Astrocyte (in vitro differentiated cells and primary cell): Measurements from ENCODE around the gene GBF1. TPM values are rescaled to one million over a fixed set of nuclear protein-coding genes. Genes with fewer than 3 reads are reported as not detected.

Experiments used
- DNase-seq: peaks from one replicate; pipeline ENCODE4 v3.0.0-alpha.2; 2010; ENCODE audit warnings: low read depth
- FAIRE-seq: peaks from 2 replicates; lab custom pipeline; 2011; peaks lifted over from hg19 to GRCh38; lab: Jason Lieb, UNC
- H2AFZ ChIP-seq: 2 replicates; pipeline ENCODE4 v1.6.0; 2012; ENCODE audit warnings: low read depth, low read length, inconsistent platforms
- H3K27ac ChIP-seq: 2 replicates; pipeline ENCODE4 v1.5.1; 2011; ENCODE audit warnings: low read depth, low read length, inconsistent platforms
- H3K27me3 ChIP-seq: 2 replicates; pipeline ENCODE4 v1.6.0; 2011; ENCODE audit warnings: low read length, inconsistent platforms; ENCODE audit not compliant: insufficient read depth
- H3K36me3 ChIP-seq: 2 replicates; pipeline ENCODE4 v1.5.1; 2011; ENCODE audit warnings: low read length, inconsistent platforms; ENCODE audit not compliant: insufficient read depth
- H3K4me1 ChIP-seq: 2 replicates; pipeline ENCODE4 v1.5.1; 2011; ENCODE audit warnings: low read length, inconsistent platforms; ENCODE audit not compliant: insufficient read depth
- H3K4me2 ChIP-seq: 2 replicates; pipeline ENCODE4 v1.6.0; 2012; ENCODE audit warnings: low read length, inconsistent platforms
- H3K4me3 ChIP-seq: 2 replicates; pipeline ENCODE4 v1.5.1; 2011; ENCODE audit warnings: low read depth, mild to moderate bottlenecking, low read length, inconsistent platforms; ENCODE audit not compliant: insufficient read depth
- H3K79me2 ChIP-seq: 2 replicates; pipeline ENCODE4 v1.6.0; 2012; ENCODE audit warnings: mild to moderate bottlenecking, low read length, inconsistent platforms; ENCODE audit not compliant: insufficient read depth
- H3K9ac ChIP-seq: 2 replicates; pipeline ENCODE4 v1.6.0; 2012; ENCODE audit warnings: mild to moderate bottlenecking, low read length, inconsistent platforms
- H3K9me3 ChIP-seq: 2 replicates; pipeline ENCODE4 v1.5.1; 2012; ENCODE audit warnings: low read depth, mild to moderate bottlenecking, low read length, inconsistent platforms; ENCODE audit not compliant: insufficient read depth
- H4K20me1 ChIP-seq: 2 replicates; pipeline ENCODE4 v1.6.0; 2012; ENCODE audit warnings: low read length, inconsistent platforms; ENCODE audit not compliant: insufficient read depth
- H3K27ac Mint-ChIP-seq: one replicate; pipeline ENCODE4 v1.8.0; 2021; ENCODE audit warnings: mild to moderate bottlenecking, mixed read lengths; ENCODE audit not compliant: unreplicated experiment
- H3K27me3 Mint-ChIP-seq: one replicate; pipeline ENCODE4 v1.8.0; 2021; ENCODE audit warnings: low read depth, mixed read lengths; ENCODE audit not compliant: unreplicated experiment
- H3K36me3 Mint-ChIP-seq: one replicate; pipeline ENCODE4 v1.8.0; 2021; ENCODE audit warnings: low read depth, mixed read lengths; ENCODE audit not compliant: unreplicated experiment
- H3K4me1 Mint-ChIP-seq: one replicate; pipeline ENCODE4 v1.8.0; 2021; ENCODE audit warnings: low read depth, mixed read lengths; ENCODE audit not compliant: unreplicated experiment
- H3K4me3 Mint-ChIP-seq: one replicate; pipeline ENCODE4 v1.8.0; 2021; ENCODE audit warnings: mild to moderate bottlenecking, moderate library complexity, mixed read lengths; ENCODE audit not compliant: unreplicated experiment
- H3K9me3 Mint-ChIP-seq: one replicate; pipeline ENCODE4 v1.8.0; 2021; ENCODE audit warnings: mild to moderate bottlenecking, mixed read lengths; ENCODE audit not compliant: unreplicated experiment
- CTCF ChIP-seq: IDR thresholded peaks from 2 replicates; pipeline ENCODE4 v1.5.1; 2011; ENCODE audit warnings: low read depth, mild to moderate bottlenecking, inconsistent platforms, low read length, moderate library complexity; ENCODE audit not compliant: insufficient read depth
- EZH2 ChIP-seq: IDR thresholded peaks from 2 replicates; pipeline ENCODE4 v1.6.1; 2012; ENCODE audit warnings: mild to moderate bottlenecking, low read length, inconsistent platforms; ENCODE audit not compliant: insufficient read depth
- total RNA-seq: library from RNA; stranded (reverse); gene quantifications from 2 replicates; pipeline ENCODE4 v1.2.1, GENCODE V29; 2021

Gene GBF1
- total RNA-seq, 1 donor from 2014 or later = 72.8 TPM

- no peaks in the 10 kb centered on the region for H3K27me3 ChIP-seq
- no peaks in the 10 kb centered on the region for H3K36me3 ChIP-seq
- H3K4me2 ChIP-seq = no peak overlapping the region
- no peaks in the 10 kb centered on the region for H3K9me3 Mint-ChIP-seq
- no peaks in the 10 kb centered on the region for H3K27me3 Mint-ChIP-seq
- H4K20me1 ChIP-seq = peaks cover 68% of the 10 kb centered on the region
- no peak overlapping the region for H3K4me3 ChIP-seq
- peaks cover 4% of the 10 kb centered on the region for H3K4me1 Mint-ChIP-seq
- peaks cover 87% of the 10 kb centered on the region for H3K79me2 ChIP-seq
- peaks cover 5% of the 10 kb centered on the region for H3K36me3 Mint-ChIP-seq
- H2AFZ ChIP-seq = no peak overlapping the region
- H3K9ac ChIP-seq = no peak overlapping the region
- no peaks in the 10 kb centered on the region for H3K4me1 ChIP-seq
- no peak overlapping the region for H3K27ac Mint-ChIP-seq
- H3K9me3 ChIP-seq = no peaks in the 10 kb centered on the region
- no peak overlapping the region for H3K4me3 Mint-ChIP-seq
- DNase-seq (no peak), FAIRE-seq (no peak)
- TF ChIP-seq CTCF (no peak), EZH2 (no peak)
- H3K27ac ChIP-seq = no peak overlapping the region
These were observed 46.0 kb downstream of the GBF1 start for GRCh38 chr10:102291221-102291905.

- H3K79me2 ChIP-seq = peaks cover 64% of the 10 kb centered on the region
These were observed 51.8 kb downstream of the GBF1 start for GRCh38 chr10:102297101-102297500.

More at GRCh38 chr10:102297101-102297500, 51.8 kb downstream of the GBF1 start:
- H3K36me3 Mint-ChIP-seq = peaks cover 2% of the 10 kb centered on the region
- no peak overlapping the region for H3K27ac Mint-ChIP-seq
- no peak overlapping the region for H3K4me3 Mint-ChIP-seq
- TF ChIP-seq CTCF (no peak), EZH2 (no peak)
- H3K27me3 ChIP-seq = no peaks in the 10 kb centered on the region
- H3K4me2 ChIP-seq = no peak overlapping the region
- FAIRE-seq (no peak), DNase-seq (no peak)
- no peaks in the 10 kb centered on the region for H3K9me3 ChIP-seq
- no peaks in the 10 kb centered on the region for H3K36me3 ChIP-seq
- H3K27me3 Mint-ChIP-seq = no peaks in the 10 kb centered on the region
- H2AFZ ChIP-seq = no peak overlapping the region
- H3K9ac ChIP-seq = no peak overlapping the region
- peaks cover 21% of the 10 kb centered on the region for H3K4me1 ChIP-seq
- no peak overlapping the region for H3K4me3 ChIP-seq
- peaks cover 23% of the 10 kb centered on the region for H3K4me1 Mint-ChIP-seq
- no peak overlapping the region for H3K27ac ChIP-seq
- H3K9me3 Mint-ChIP-seq = peaks cover 3% of the 10 kb centered on the region
- H4K20me1 ChIP-seq = peaks cover 45% of the 10 kb centered on the region
